H1 (cell line): ENCODE data around the gene SP4. TPM values are rescaled to one million over a fixed set of nuclear protein-coding genes. Genes with fewer than 3 reads are reported as not detected.

Source experiments
- CTCF ChIA-PET: fragments of 300-600 bp; sonication (Branson Sonifier 250); formaldehyde crosslinking; loops from one replicate; lab custom pipeline; 2021; ENCODE audit not compliant: partially characterized antibody; lab: Charles Lee
- POLR2A ChIA-PET: fragments of 300-600 bp; sonication (Branson Sonifier 250); formaldehyde crosslinking; loops from one replicate; lab custom pipeline; 2021; ENCODE audit warnings: inconsistent platforms; ENCODE audit not compliant: partially characterized antibody; lab: Charles Lee
- DNase-seq, 2 experiments: peaks; one replicate each; pipeline versions ENCODE4 v3.0.0 to v3.0.0-alpha.2; 2010 to 2022; ENCODE audit warnings: low spot score in 2 of 2, low read depth in 1 of 2, mixed read lengths in 1 of 2
- FAIRE-seq: peaks from 2 replicates; lab custom pipeline; 2011; peaks lifted over from hg19 to GRCh38; lab: Jason Lieb, UNC
- H2AFZ ChIP-seq: 2 replicates; pipeline ENCODE4 v1.8.1; 2012; ENCODE audit warnings: low read length, inconsistent platforms
- H2AK5ac ChIP-seq: 2 replicates; pipeline ENCODE4 v1.6.1; 2013; ENCODE audit warnings: low read depth, low read length
- H2BK120ac ChIP-seq: replicated peaks from 2 replicates; pipeline ENCODE3; 2013; ENCODE audit warnings: low read depth, low read length, inconsistent platforms
- H2BK12ac ChIP-seq: 2 replicates; pipeline ENCODE4 v1.6.1; 2013; ENCODE audit warnings: low read depth, low read length
- H2BK15ac ChIP-seq: 2 replicates; pipeline ENCODE4 v1.6.1; 2013; ENCODE audit warnings: low read length
- H2BK20ac ChIP-seq: 2 replicates; pipeline ENCODE4 v1.6.1; 2013; ENCODE audit warnings: low read length
- H2BK5ac ChIP-seq: 2 replicates; pipeline ENCODE4 v1.6.1; 2013; ENCODE audit warnings: low read depth, low read length
- H3K14ac ChIP-seq: 2 replicates; pipeline ENCODE4 v1.6.1; 2013; ENCODE audit warnings: inconsistent platforms; ENCODE audit not compliant: insufficient read length
- H3K18ac ChIP-seq: 2 replicates; pipeline ENCODE4 v1.6.1; 2013; ENCODE audit warnings: low read length; ENCODE audit errors: extremely low read depth
- H3K23ac ChIP-seq: 2 replicates; pipeline ENCODE4 v1.6.1; 2013; ENCODE audit warnings: inconsistent platforms; ENCODE audit not compliant: insufficient read length
- H3K23me2 ChIP-seq: 2 replicates; pipeline ENCODE4 v1.6.1; 2013; ENCODE audit warnings: low read depth, low read length
- H3K27ac ChIP-seq: 2 replicates; pipeline ENCODE4 v1.6.1; 2011; ENCODE audit warnings: low read depth, low read length, inconsistent platforms
- H3K27me3 ChIP-seq, 4 experiments: replicated peaks in 1 of 4; 1 replicate in 1 of 4; 2 replicates in 3 of 4; pipeline versions ENCODE4 v1.6.1 to v1.8.1; 2011 to 2013; ENCODE audit warnings: low read length in 3 of 4, mild to moderate bottlenecking in 3 of 4, inconsistent platforms in 2 of 4, mixed read lengths in 2 of 4, moderate library complexity in 1 of 4; ENCODE audit not compliant: control insufficient read depth in 3 of 4, insufficient read depth in 3 of 4; ENCODE audit errors: extremely low read depth in 1 of 4
- H3K36me3 ChIP-seq, 4 experiments: 2 replicates each; pipeline versions ENCODE4 v1.6.1 to v1.8.1; 2011 to 2013; ENCODE audit warnings: mild to moderate bottlenecking in 4 of 4, low read length in 3 of 4, moderate library complexity in 2 of 4, control low read depth in 1 of 4, inconsistent platforms in 1 of 4; ENCODE audit not compliant: insufficient read depth in 4 of 4, control insufficient read depth in 2 of 4
- H3K4ac ChIP-seq: replicated peaks from 2 replicates; pipeline ENCODE3; 2013; ENCODE audit warnings: low read length, low read depth, mixed read lengths, inconsistent platforms; ENCODE audit not compliant: insufficient read length
- H3K4me1 ChIP-seq, 4 experiments: replicated peaks in 1 of 4; 1 replicate in 1 of 4; 2 replicates in 3 of 4; pipeline versions ENCODE4 v1.6.1 to v1.8.1; 2011 to 2013; ENCODE audit warnings: low read length in 3 of 4, inconsistent platforms in 2 of 4, mixed read lengths in 1 of 4; ENCODE audit not compliant: insufficient read depth in 4 of 4, control insufficient read depth in 3 of 4
- H3K4me2 ChIP-seq, 2 experiments: 2 replicates each; pipeline versions ENCODE4 v1.6.1 to v1.8.1; 2011 to 2013; ENCODE audit warnings: low read depth in 2 of 2, low read length in 2 of 2, control low read depth in 1 of 2, inconsistent platforms in 1 of 2, mild to moderate bottlenecking in 1 of 2; ENCODE audit not compliant: insufficient read depth in 1 of 2
- H3K4me3 ChIP-seq, 4 experiments: fragments of 200-600, 300-600 bp in 1 of 4; sonication (generic), shearing (Covaris generic), sonication (Bioruptor Twin) in 1 of 4; 2 replicates each; pipeline versions ENCODE4 v1.5.1 to v1.8.1; 2011 to 2016; ENCODE audit warnings: low read length in 4 of 4, low read depth in 3 of 4, control low read depth in 2 of 4, inconsistent platforms in 2 of 4, mild to moderate bottlenecking in 2 of 4, mixed read lengths in 1 of 4, moderate library complexity in 1 of 4; ENCODE audit not compliant: insufficient read depth in 2 of 4; ENCODE audit errors: extremely low read depth in 1 of 4
- H3K56ac ChIP-seq: replicated peaks from 2 replicates; pipeline ENCODE3; 2013; ENCODE audit warnings: low read depth, mild to moderate bottlenecking, mixed read lengths, low read length, inconsistent platforms; ENCODE audit not compliant: insufficient read length
- H3K79me1 ChIP-seq: 2 replicates; pipeline ENCODE4 v1.6.1; 2013; ENCODE audit warnings: low read depth, low read length, control low read depth
- H3K79me2 ChIP-seq, 2 experiments: 2 replicates each; pipeline versions ENCODE4 v1.6.1 to v1.8.1; 2012 to 2013; ENCODE audit warnings: low read length in 2 of 2, mild to moderate bottlenecking in 2 of 2, inconsistent platforms in 1 of 2; ENCODE audit not compliant: insufficient read depth in 2 of 2, control insufficient read depth in 1 of 2
- H3K9ac ChIP-seq, 4 experiments: replicated peaks in 1 of 4; 1 replicate in 1 of 4; 2 replicates in 3 of 4; pipeline versions ENCODE4 v1.6.1 to v1.8.1; 2011 to 2013; ENCODE audit warnings: low read depth in 3 of 4, low read length in 3 of 4, control low read depth in 2 of 4, mild to moderate bottlenecking in 2 of 4, moderate library complexity in 2 of 4, inconsistent platforms in 1 of 4; ENCODE audit errors: extremely low read depth in 1 of 4
- H3K9me3 ChIP-seq, 2 experiments: 2 replicates each; pipeline versions ENCODE4 v1.6.1 to v1.8.1; 2012 to 2013; ENCODE audit warnings: mild to moderate bottlenecking in 2 of 2, moderate library complexity in 2 of 2, control low read depth in 1 of 2, inconsistent platforms in 1 of 2, low read depth in 1 of 2, low read length in 1 of 2, mixed read lengths in 1 of 2; ENCODE audit not compliant: insufficient read depth in 2 of 2
- H4K20me1 ChIP-seq, 2 experiments: replicated peaks in 1 of 2; 2 replicates each; pipeline versions ENCODE3 to v1.8.1; 2011 to 2013; ENCODE audit warnings: inconsistent platforms in 2 of 2, low read length in 2 of 2, mild to moderate bottlenecking in 1 of 2; ENCODE audit not compliant: insufficient read depth in 2 of 2, control insufficient read depth in 1 of 2
- H4K5ac ChIP-seq: 2 replicates; pipeline ENCODE4 v1.6.1; 2013; ENCODE audit warnings: low read length, low read depth, mixed read lengths, inconsistent platforms; ENCODE audit not compliant: insufficient read length
- H4K8ac ChIP-seq: 2 replicates; pipeline ENCODE4 v1.8.0; 2013; ENCODE audit warnings: mild to moderate bottlenecking, moderate library complexity, low read length, inconsistent platforms; ENCODE audit not compliant: insufficient read depth; ENCODE audit errors: extremely low read depth
- H4K91ac ChIP-seq: replicated peaks from 2 replicates; pipeline ENCODE3; 2013; ENCODE audit warnings: low read length, mixed read lengths, inconsistent platforms; ENCODE audit not compliant: insufficient read length
- HDAC6 ChIP-seq: IDR thresholded peaks from one replicate; pipeline ENCODE4 v1.7.1; 2012; ENCODE audit warnings: low read depth, mild to moderate bottlenecking, inconsistent platforms, low read length, moderate library complexity
- KDM4A ChIP-seq: IDR thresholded peaks from one replicate; pipeline ENCODE4 v1.7.1; 2012; ENCODE audit warnings: low read depth, mild to moderate bottlenecking, moderate library complexity, low read length, inconsistent platforms; ENCODE audit not compliant: severe bottlenecking
- WGBS, 2 experiments: shearing (Covaris generic) in 1 of 2; methylation state at CpG; one replicate each; pipeline versions ENCODE4 v1.1.6 to v1.1.7; 2013 to 2015; ENCODE audit warnings: low lambda C conversion rate in 2 of 2, mixed read lengths in 2 of 2, inconsistent platforms in 1 of 2, low coverage in 1 of 2, missing lambda C conversion rate in 1 of 2; ENCODE audit not compliant: insufficient replicate concordance in 2 of 2, insufficient coverage in 1 of 2, insufficient read length in 1 of 2; ENCODE audit errors: extremely low coverage in 1 of 2, missing lambda C conversion rate in 1 of 2; 5-methylcytosine and 5-hydroxymethylcytosine counted together
- polyA plus RNA-seq, 7 experiments: library from polyadenylated mRNA; depleted of rRNA in 3 of 7; stranded (reverse) in 5 of 7; unstranded in 2 of 7; fragments of >200 nt in 5 of 7; fragments of 200-250 nt in 2 of 7; gene quantifications; 1 replicate in 5 of 7; 2 replicates in 1 of 7; 4 replicates in 1 of 7; pipeline versions ENCODE4 v1.2.1 to v1.2.3, GENCODE V29; 2011 to 2013; ENCODE audit warnings: missing spikeins in 2 of 7, mixed read lengths in 2 of 7
- total RNA-seq: library from RNA; stranded (reverse); fragmentation: NEBNext Ultra II Directional; extraction: Animal tissue kit (Norgen Biotek cat#: 25700); gene quantifications from 2 replicates; pipeline ENCODE4 v1.2.1, GENCODE V29; 2021

The SP4 gene
- total and polyA plus RNA-seq, 2 of the 8 experiments (the other 6 are each of a cell fraction or from before 2014, with no cell fraction given), result 10.0 to 24.0 TPM

DNA sequence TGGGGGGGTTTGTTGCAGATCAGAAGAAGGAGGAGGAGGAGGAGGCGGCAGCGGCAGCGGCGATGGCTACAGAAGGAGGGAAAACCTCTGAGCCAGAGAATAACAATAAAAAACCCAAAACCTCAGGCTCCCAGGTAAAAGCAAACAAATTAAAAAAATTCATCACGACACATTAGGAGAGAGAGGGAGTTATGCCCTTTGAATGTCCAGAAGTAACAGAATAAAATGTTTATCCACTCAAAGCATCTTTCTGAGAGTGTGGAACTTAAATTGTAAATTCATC, 717 bp downstream of the SP4 start:
- H3K14ac ChIP-seq, result no peak overlapping the region
- TF ChIP-seq HDAC6 (no peak), KDM4A (peak; percentile 15)
- H2BK120ac ChIP-seq, result no peak overlapping the region
- H3K4ac ChIP-seq, result no peak overlapping the region
- H3K79me2 ChIP-seq, result peaks cover 7 to 50% of the 10 kb centered on the region in 2 experiments
- no peak overlapping the region for H2AK5ac ChIP-seq
- H3K23ac ChIP-seq, result no peak overlapping the region
- peak overlapping the region; percentile 59 to 87 for H3K4me2 ChIP-seq
- peak overlapping the region; percentile 57 to 68 (median 66) for H3K9ac ChIP-seq
- H2BK15ac ChIP-seq, result no peak overlapping the region
- peaks cover 13% of the 10 kb centered on the region for H3K23me2 ChIP-seq
- FAIRE-seq, result no peak
- H2AFZ ChIP-seq, result no peak overlapping the region
- H2BK12ac ChIP-seq, result no peak overlapping the region
- peak overlapping the region; percentile 52 for H3K56ac ChIP-seq
- peak overlapping the region; percentile 63 for H4K8ac ChIP-seq
- no peak for DNase-seq
- POLR2A ChIA-PET, result no interaction called here
- H4K20me1 ChIP-seq, result peaks cover 0 to 8% of the 10 kb centered on the region in 2 experiments
- no peaks in the 10 kb centered on the region for H3K27me3 ChIP-seq
- peaks cover 10 to 23% (median 21%) of the 10 kb centered on the region in 4 experiments for H3K4me1 ChIP-seq
- peaks cover 5 to 24% (median 7%) of the 10 kb centered on the region in 4 experiments; a peak in 7 of 8 replicates for H3K36me3 ChIP-seq
- H3K18ac ChIP-seq, result peak overlapping the region; percentile 24; the same call in 1 of the 2 replicates
- peaks cover 3% of the 10 kb centered on the region; the same call in 1 of the 2 replicates for H3K79me1 ChIP-seq
- peak overlapping the region; percentile 49; the same call in 1 of the 2 replicates for H3K27ac ChIP-seq
- no peaks in the 10 kb centered on the region for H3K9me3 ChIP-seq
- H4K91ac ChIP-seq, result peak overlapping the region; percentile 61
- CTCF ChIA-PET, result no interaction called here
- no peak overlapping the region for H2BK20ac ChIP-seq
- H2BK5ac ChIP-seq, result peak overlapping the region; percentile 81; the same call in 1 of the 2 replicates
- WGBS, 2 experiments, result 2% methylated on average over 5 of the region's 5 CpGs; no CpG with 5 or more reads in 1 of the 2 experiments
- no peak overlapping the region for H4K5ac ChIP-seq
- peak overlapping the region; percentile 78 to 97 (median 83) for H3K4me3 ChIP-seq
